HCT116 (cell line): Measurements from ENCODE around the gene MBP. TPM values are rescaled to one million over a fixed set of nuclear protein-coding genes. Genes with fewer than 3 reads are reported as not detected.

Experiments
- ATAC-seq: fragments of 200-7000 bp; cut with Tn5 transposase; 2 replicates; pipeline ENCODE4 v1.9.1; 2020; ENCODE audit warnings: mild to moderate bottlenecking, moderate library complexity
- BruUV-seq: library from RNA; stranded (reverse); fragments of 400-500 nt; replicated peaks from 2 replicates; lab custom pipeline; 2021; lab: Mats Ljungman, UMichigan
- CTCF ChIA-PET: fragments of 300-600 bp; sonication (Branson Sonifier 250); formaldehyde crosslinking; loops from one replicate; lab custom pipeline; 2021; ENCODE audit warnings: antibody characterized with exemption; lab: Charles Lee
- POLR2A ChIA-PET: fragments of 300-600, 350-600 bp; sonication (Branson Sonifier 250); formaldehyde crosslinking; loops from one replicate; lab custom pipeline; 2021; ENCODE audit warnings: antibody characterized with exemption; lab: Charles Lee
- RAD21 ChIA-PET, 2 experiments: fragments of 300-600 bp; sonication (Branson Sonifier 250); formaldehyde crosslinking; loops; one replicate each; lab custom pipeline; 2023; ENCODE audit warnings: low total read pairs in 2 of 2; ENCODE audit not compliant: uncharacterized antibody in 2 of 2, unreplicated experiment in 2 of 2, low non-redundant PET in 1 of 2; lab: Charles Lee
- DNase-seq: peaks from one replicate; pipeline ENCODE4 v3.0.0-alpha.2; 2010; ENCODE audit warnings: low read depth, low spot score
- H2AFZ ChIP-seq: fragments of 200-600 bp; shearing (Covaris generic), sonication (generic); 2 replicates; pipeline ENCODE4 v1.6.1; 2017; ENCODE audit warnings: low read depth, mixed run types, mixed read lengths, antibody characterized with exemption, low read length; ENCODE audit not compliant: poor library complexity, severe bottlenecking
- H3K27ac ChIP-seq: 2 replicates; pipeline ENCODE4 v1.5.1; 2012; ENCODE audit warnings: low read depth, low read length
- H3K27me3 ChIP-seq: fragments of 200-600 bp; sonication (generic); 2 replicates; pipeline ENCODE4 v1.6.1; 2016; ENCODE audit warnings: mixed run types, low read length, mixed read lengths; ENCODE audit not compliant: insufficient read depth
- H3K36me3 ChIP-seq, 2 experiments: fragments of 200-500 bp in 1 of 2; fragments of 200-600 bp in 1 of 2; sonication (Bioruptor generic) in 1 of 2; sonication (generic) in 1 of 2; 2 replicates each; pipeline versions ENCODE4 v1.5.1 to v1.6.1; 2014 to 2016; ENCODE audit warnings: low read length in 2 of 2, inconsistent platforms in 1 of 2, mixed read lengths in 1 of 2, mixed run types in 1 of 2; ENCODE audit not compliant: insufficient read depth in 2 of 2, control insufficient read depth in 1 of 2
- H3K4me1 ChIP-seq, 2 experiments: fragments of 200-600 bp in 1 of 2; sonication (generic) in 1 of 2; 2 replicates each; pipeline versions ENCODE4 v1.5.1 to v1.6.1; 2012 to 2017; ENCODE audit warnings: low read length in 2 of 2, inconsistent platforms in 1 of 2, mild to moderate bottlenecking in 1 of 2, mixed read lengths in 1 of 2, mixed run types in 1 of 2, moderate library complexity in 1 of 2; ENCODE audit not compliant: insufficient read depth in 2 of 2, control insufficient read depth in 1 of 2
- H3K4me2 ChIP-seq: fragments of 200-600 bp; sonication (generic); 2 replicates; pipeline ENCODE4 v1.6.1; 2017; ENCODE audit warnings: mixed run types, low read length, mixed read lengths
- H3K4me3 ChIP-seq, 2 experiments: fragments of 200-600 bp in 1 of 2; sonication (generic) in 1 of 2; replicated peaks in 1 of 2; 2 replicates each; pipeline ENCODE4 v1.5.1; 2011 to 2016; ENCODE audit warnings: low read length in 2 of 2, control low read depth in 1 of 2, low read depth in 1 of 2, mild to moderate bottlenecking in 1 of 2, mixed read lengths in 1 of 2, mixed run types in 1 of 2
- H3K79me2 ChIP-seq: fragments of 200-600 bp; sonication (generic); 2 replicates; pipeline ENCODE4 v1.6.1; 2017; ENCODE audit warnings: mild to moderate bottlenecking, mixed run types, low read length, moderate library complexity, mixed read lengths; ENCODE audit not compliant: insufficient read depth
- H3K9ac ChIP-seq: fragments of 200-600 bp; sonication (generic); 2 replicates; pipeline ENCODE4 v1.6.1; 2016; ENCODE audit warnings: low read length, mixed read lengths
- H3K9me2 ChIP-seq: fragments of 200-600 bp; sonication (generic), shearing (Covaris generic); 2 replicates; pipeline ENCODE4 v1.6.1; 2017; ENCODE audit warnings: mixed run types, mild to moderate bottlenecking, moderate library complexity; ENCODE audit not compliant: insufficient read depth
- H3K9me3 ChIP-seq, 2 experiments: fragments of 200-500 bp in 1 of 2; fragments of 200-600 bp in 1 of 2; sonication (Bioruptor generic) in 1 of 2; sonication (generic) in 1 of 2; 2 replicates each; pipeline ENCODE4 v1.6.1; 2014 to 2017; ENCODE audit warnings: low read length in 2 of 2, mixed read lengths in 2 of 2, inconsistent platforms in 1 of 2, low read depth in 1 of 2, mild to moderate bottlenecking in 1 of 2, mixed run types in 1 of 2, moderate library complexity in 1 of 2; ENCODE audit not compliant: control insufficient read depth in 1 of 2, insufficient read depth in 1 of 2
- H4K20me1 ChIP-seq: fragments of 200-600 bp; sonication (generic), shearing (Covaris generic); 2 replicates; pipeline ENCODE4 v1.6.1; 2017; ENCODE audit warnings: mixed run types, mild to moderate bottlenecking, moderate library complexity; ENCODE audit not compliant: insufficient read depth
- CBX3 ChIP-seq: IDR thresholded peaks from 2 replicates; pipeline ENCODE4 v1.6.1; 2012; ENCODE audit warnings: low read depth
- CEBPB ChIP-seq: IDR thresholded peaks from 2 replicates; pipeline ENCODE4 v1.6.1; 2012; ENCODE audit warnings: low read depth
- CTCF ChIP-seq, 3 experiments: fragments of 200-600 bp in 1 of 3; sonication (generic) in 1 of 3; IDR thresholded peaks in 2 of 3; conservative IDR thresholded peaks in 1 of 3; 2 replicates each; pipeline ENCODE4 v1.5.1; 2012 to 2017; ENCODE audit warnings: low read depth in 2 of 3, low read length in 2 of 3, antibody characterized with exemption in 1 of 3, borderline replicate concordance in 1 of 3, control low read depth in 1 of 3, mild to moderate bottlenecking in 1 of 3, mixed read lengths in 1 of 3, mixed run types in 1 of 3, moderate library complexity in 1 of 3; ENCODE audit not compliant: insufficient read depth in 1 of 3
- ELF1 ChIP-seq: IDR thresholded peaks from 2 replicates; pipeline ENCODE4 v1.6.1; 2012; ENCODE audit warnings: low read depth, borderline replicate concordance
- EZH2phosphoT487 ChIP-seq: fragments of 200-600 bp; IDR thresholded peaks from 2 replicates; pipeline ENCODE4 v1.6.1; 2018; ENCODE audit warnings: antibody characterized with exemption, borderline replicate concordance
- SIN3A ChIP-seq: IDR thresholded peaks from 2 replicates; pipeline ENCODE4 v1.6.1; 2012; ENCODE audit warnings: low read depth
- TCF7L2 ChIP-seq: IDR thresholded peaks from 2 replicates; pipeline ENCODE4 v1.7.0; 2011; ENCODE audit warnings: borderline replicate concordance, inconsistent platforms; ENCODE audit not compliant: insufficient read depth, insufficient read length; ENCODE audit errors: extremely low read depth
- YY1 ChIP-seq: IDR thresholded peaks from 2 replicates; pipeline ENCODE4 v1.6.1; 2011; ENCODE audit warnings: low read length, low read depth, moderate library complexity, mild to moderate bottlenecking; ENCODE audit not compliant: insufficient replicate concordance; ENCODE audit errors: extremely low read depth
- intact Hi-C: fragments of 100-400 bp; cut with micrococcal nuclease; formaldehyde crosslinking; loops from 2 replicates; pipeline ENCODE4 v1.10.0; 2022
- total RNA-seq: library from RNA; stranded (reverse); gene quantifications from one replicate; pipeline ENCODE4 v1.2.1, GENCODE V29; 2021; ENCODE audit not compliant: unreplicated experiment
- TF ChIP-seq, protein P1 (sequence below): IDR thresholded peaks from 2 replicates; pipeline ENCODE4 v1.6.1; 2012

MBP gene
- total RNA-seq, 1 experiment from 2014 or later = 34.9 TPM

GRCh38 chr18:77109648-77110019, 22.9 kb downstream of the MBP start:
- H3K4me1 ChIP-seq = peaks cover under 1 to 26% of the 10 kb centered on the region in 2 experiments; a peak in 3 of 4 replicates
- H4K20me1 ChIP-seq = no peaks in the 10 kb centered on the region
- RAD21 ChIA-PET = no interaction called here
- H3K27me3 ChIP-seq = no peaks in the 10 kb centered on the region
- H3K27ac ChIP-seq = no peak overlapping the region
- H3K9me3 ChIP-seq = no peaks in the 10 kb centered on the region
- DNase-seq (no peak), ATAC-seq (no peak)
- intact Hi-C loops = no loop called here
- no peak overlapping the region for H3K9ac ChIP-seq
- H2AFZ ChIP-seq = no peak overlapping the region
- no peak for TF ChIP-seq CEBPB
- TF ChIP-seq, protein P1, sequence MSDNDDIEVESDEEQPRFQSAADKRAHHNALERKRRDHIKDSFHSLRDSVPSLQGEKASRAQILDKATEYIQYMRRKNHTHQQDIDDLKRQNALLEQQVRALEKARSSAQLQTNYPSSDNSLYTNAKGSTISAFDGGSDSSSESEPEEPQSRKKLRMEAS = no peak
- no peak for TF ChIP-seq YY1
- no peak for TF ChIP-seq SIN3A
- TF ChIP-seq ELF1 = no peak
- no peak for TF ChIP-seq CBX3
- TF ChIP-seq CTCF (IDR thresholded peaks at IDR 0.05 in 2 of 3, conservative IDR thresholded peaks at IDR 0.05 in 1 of 3; ENCODE audit: borderline replicate concordance in 1 of 3, insufficient read depth in 1 of 3, low read depth in 2 of 3, low read length in 2 of 3) = no peak
- no peak for TF ChIP-seq TCF7L2
- no peak for TF ChIP-seq EZH2phosphoT487
- H3K9me2 ChIP-seq = no peaks in the 10 kb centered on the region
- H3K79me2 ChIP-seq = peaks cover 35% of the 10 kb centered on the region; the same call in 1 of the 2 replicates
- POLR2A ChIA-PET = no interaction called here
- no peak overlapping the region for H3K4me3 ChIP-seq
- CTCF ChIA-PET = no interaction called here
- BruUV-seq = no TSS peak
- H3K4me2 ChIP-seq = no peak overlapping the region
- H3K36me3 ChIP-seq = no peaks in the 10 kb centered on the region; a peak in 1 of 4 replicates
